NCI-H2029 (cell line): Measurements from ENCODE around the gene DHPS.

Experiments used
- DNase-seq: peaks from one replicate; lab custom pipeline; 2025; lab: John Stamatoyannopoulos, UW

DHPS gene

DNA sequence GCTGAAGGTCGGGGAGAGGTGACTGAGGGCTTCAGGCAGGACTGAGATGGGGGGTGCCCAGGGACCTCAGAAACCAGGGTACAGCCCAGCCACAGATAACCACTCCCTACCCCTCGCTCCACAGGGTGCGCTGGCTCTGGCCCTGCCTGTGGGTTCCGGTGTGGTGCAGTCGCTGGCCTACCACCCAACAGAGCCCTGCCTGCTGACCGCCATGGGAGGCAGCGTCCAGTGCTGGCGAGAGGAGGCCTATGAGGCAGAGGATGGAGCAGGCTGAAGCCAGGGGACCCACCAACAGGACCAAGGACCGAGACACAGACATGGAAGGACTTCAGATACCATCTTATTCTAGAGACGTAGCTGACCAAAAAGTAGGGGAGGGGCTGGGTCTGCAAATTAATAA, 6.3 kb downstream of the DHPS start:
- no peak for DNase-seq

DNA sequence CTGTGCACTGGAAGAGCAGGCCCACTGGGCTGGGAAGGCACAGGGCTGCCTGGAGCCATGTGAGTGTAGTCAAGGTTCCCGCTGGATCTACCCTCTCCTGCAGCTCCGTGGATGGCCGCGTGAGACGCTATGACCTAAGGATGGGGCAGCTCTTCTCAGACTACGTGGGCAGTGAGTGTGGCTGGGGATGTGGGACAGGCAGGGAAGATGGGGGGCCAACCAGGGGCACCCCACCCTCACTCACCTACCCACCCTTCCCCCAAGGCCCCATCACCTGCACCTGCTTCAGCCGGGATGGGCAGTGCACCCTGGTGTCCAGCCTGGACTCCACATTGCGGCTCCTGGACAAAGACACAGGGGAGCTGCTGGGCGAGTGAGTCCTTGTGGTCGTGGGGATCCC, 8.9 kb downstream of the DHPS start:
- no peak for DNase-seq

DNA sequence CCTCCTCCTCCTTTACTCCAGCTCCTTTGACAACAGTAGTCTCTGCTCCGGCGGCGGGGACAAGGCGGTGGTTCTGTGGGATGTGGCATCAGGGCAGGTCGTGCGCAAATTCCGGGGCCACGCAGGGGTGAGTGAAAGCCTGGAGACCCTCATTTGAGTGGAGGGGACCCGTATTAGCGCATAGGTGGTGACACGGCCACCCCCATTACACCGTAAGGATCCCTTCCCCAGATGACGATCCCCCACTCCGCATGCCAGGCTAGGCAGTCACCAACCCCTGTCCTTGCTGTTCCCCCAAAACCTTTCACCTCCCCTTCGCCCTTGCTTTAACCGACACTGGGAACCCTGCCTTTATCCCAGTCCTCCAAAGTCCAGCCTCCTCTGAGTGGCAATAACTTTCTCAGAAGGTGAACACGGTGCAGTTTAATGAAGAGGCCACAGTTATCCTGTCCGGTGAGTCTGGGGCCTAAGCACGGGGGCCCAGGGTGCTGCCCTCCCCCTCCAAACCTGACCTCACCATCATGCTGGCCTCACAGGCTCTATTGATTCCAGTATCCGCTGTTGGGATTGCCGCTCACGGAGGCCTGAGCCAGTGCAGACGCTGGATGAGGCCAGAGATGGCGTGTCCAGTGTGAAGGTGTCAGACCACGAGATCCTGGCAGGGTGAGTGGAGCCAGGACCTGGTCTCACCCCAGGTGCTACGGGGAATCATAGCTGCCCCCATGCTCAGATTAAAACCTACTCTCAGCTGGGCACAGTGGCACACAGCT, 11.3 kb downstream of the DHPS start:
- no peak for DNase-seq

DNA sequence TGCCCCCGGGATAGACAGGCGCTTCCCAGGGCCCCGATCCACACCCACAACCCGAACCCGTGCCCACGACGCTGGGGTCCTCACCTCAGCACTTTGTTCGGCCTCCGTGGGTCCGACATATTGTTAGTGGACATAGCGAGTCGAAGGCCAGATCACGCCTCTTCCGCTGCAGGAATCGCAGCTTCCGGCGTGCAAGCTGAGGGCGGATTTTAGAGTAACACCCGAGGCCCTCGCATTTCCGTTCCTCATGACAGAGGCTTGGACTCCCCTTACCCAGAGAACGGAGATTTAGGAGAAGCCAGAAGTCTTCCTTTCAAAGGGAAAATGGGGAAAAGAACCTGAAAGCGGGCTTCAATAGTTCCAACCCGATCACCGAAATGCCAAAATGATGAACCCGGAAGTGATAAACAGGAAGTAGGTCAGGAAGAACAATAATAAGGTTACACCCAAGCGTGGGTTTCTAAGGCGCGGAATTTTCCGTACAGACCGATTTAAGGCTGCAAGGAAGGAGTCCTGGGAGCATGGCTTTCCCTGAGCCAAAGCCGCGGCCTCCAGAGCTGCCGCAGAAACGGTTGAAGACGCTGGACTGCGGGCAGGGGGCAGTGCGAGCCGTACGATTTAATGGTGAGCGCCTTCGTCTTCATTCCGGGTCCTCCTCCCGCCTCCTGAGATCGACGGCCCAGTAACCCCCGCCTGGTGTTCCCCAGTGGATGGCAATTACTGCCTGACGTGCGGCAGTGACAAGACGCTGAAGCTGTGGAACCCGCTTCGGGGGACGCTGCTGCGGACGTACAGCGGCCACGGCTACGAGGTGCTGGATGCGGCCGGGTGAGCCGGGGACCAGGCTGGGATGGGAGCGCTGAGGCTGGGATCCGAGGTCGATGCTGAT, 12.2 kb downstream of the DHPS start:
- DNase-seq, result peak; percentile 66

DNA sequence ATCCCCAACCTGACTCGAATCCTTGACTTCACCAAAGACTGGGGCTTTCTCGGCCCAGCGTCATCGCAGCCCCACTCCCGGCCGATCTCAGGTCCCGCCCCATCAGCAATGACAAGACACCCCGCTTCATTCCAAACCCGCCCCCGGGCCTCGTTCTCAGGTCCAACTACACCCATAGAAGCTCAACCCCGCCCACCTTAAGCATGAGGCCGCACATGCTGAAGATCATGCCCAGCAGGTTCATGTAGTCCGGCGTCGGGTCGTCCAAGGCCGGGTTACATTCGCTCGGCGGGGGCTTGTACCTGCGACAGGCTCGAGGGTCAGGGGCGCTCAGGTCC, 12.8 kb downstream of the DHPS start:
- DNase-seq, result no peak

DNA sequence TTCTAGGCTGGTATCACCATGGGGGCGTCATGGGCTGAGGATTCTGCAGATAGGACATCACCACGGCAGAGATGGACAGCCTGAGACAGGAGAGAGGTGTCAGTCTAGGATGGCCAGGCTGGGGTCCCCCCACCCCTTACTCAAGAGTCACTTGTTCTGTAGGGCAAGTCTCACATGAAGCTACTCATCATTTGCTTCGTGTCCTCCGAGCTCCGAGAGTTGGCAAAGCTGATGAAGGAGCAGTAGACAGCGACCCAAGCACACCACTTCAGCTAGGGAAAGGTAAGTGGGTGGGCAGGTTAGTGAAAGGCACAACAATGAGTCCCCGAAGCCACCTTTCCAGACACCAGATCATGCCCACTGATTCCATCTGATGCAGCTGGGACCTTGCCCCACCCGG, 13.3 kb downstream of the DHPS start:
- DNase-seq, result no peak

DNA sequence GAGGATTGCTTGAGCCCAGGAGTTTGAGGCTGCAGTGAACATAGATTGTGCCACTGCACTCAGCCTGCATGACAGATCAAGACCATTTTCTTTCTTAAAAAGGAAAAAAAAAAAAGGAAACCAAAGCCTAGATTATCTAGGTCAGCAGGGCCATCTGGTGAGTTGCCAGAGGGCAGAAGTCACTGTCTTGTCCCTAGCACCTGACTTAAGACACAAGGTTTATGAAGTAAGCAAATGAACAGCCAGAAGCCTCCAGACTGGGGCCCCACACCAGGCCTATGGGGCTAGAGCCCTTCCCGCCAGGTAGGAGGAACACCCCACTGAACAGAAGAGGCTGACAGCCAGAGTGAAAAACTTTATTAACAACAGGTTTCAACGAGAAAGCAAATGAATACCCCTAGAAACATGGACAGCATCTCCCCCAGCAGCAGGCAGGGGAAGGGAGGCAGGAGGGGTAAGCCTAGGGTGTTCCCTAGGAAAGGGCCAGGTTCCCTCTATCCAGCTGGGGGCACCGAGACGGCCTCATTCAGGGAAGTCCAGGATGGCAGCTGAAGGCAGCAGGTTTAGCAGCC, 13.9 kb downstream of the DHPS start:
- DNase-seq, result no peak

DNA sequence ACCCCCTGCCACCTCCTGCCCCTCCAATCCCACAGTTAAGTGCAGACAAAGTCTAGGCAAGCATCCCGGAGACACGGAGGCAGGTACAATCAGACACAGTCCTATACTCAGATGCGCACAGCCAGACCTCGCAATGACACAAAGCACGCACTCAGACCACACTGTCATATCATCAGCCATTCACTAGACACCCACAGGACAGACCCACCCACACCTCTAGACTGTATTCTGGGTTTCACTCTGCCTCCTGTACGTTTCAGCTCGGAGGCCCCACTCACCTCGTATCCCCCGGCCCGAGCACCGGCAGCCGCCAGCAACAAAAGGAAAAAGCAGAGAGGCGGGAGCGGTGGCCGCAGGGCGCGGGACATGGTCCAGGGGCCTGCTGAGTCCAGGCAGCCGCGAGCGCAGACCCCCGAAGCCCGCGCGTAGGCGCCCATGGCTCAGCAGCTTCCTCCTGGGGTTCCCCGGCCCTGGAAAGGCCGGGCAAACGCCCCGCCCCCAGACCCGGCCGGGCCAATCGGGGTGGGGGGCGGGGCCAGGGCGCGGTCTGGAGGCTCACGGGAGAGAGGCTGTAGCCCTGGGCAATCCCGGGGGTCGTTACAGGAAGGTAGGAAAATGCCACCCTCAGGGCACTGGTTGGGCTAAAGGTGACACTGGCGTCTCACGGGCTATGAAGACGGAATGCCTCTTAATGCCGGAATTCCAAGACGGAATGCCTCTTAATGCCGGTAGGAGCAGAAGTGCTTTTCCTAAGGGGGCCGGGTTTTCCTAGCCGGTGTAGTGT, 15.2 kb downstream of the DHPS start, which contains the start of the genes MAN2B1 and WDR83:
MAN2B1 (minus strand) TSS at position 478 of the 784 bp plus-strand sequence; CDS start at position 437, 41 bp downstream.
WDR83 (plus strand) TSS at position 543 of the 784 bp plus-strand sequence. CDS start 2,984 bp downstream, outside the sequence.
- DNase-seq, result peak; percentile 43

DNA sequence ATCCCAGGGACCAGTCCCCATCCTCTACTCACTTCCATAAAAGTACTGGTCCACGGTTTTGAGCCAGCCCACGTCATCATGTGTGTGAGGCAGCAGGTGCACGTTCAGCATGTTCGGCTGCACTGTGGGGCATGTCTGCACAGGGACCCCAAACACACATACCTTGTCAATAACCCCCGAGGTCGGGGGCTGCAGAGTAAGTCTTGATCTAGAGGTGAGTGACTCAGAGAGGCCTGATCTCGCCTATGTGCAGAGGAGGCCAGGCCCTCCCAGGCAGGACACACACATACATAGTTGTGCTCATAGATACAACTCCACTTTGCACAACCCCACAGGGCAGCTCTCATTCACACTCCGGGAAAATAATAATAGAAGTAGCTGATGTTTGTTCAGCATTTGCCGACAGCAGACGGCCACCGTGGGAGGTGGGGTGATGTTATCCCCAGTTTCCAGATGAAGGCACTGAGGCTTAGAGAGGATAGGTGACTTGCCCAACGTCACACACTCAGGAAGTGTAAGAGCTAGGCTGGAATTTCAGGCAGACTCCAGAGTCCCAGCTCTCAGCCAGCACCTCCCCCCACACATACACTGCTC, 15.9 kb downstream of the DHPS start:
- DNase-seq, result no peak

DNA sequence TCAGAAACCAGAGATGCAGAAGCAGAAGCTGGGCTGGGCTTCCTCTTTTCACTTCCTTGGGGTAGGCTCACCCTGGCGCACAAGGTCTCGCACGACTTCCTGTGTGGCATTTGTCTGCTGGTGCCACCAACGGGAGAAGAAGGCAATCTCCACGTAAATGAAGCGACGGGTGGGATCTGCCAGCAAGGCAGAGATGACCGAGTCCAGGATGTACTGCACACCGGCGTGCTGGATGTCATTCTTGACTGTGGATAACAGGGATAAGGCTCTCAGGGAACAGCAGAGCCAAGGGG, 16.5 kb downstream of the DHPS start:
- DNase-seq, result no peak

DNA sequence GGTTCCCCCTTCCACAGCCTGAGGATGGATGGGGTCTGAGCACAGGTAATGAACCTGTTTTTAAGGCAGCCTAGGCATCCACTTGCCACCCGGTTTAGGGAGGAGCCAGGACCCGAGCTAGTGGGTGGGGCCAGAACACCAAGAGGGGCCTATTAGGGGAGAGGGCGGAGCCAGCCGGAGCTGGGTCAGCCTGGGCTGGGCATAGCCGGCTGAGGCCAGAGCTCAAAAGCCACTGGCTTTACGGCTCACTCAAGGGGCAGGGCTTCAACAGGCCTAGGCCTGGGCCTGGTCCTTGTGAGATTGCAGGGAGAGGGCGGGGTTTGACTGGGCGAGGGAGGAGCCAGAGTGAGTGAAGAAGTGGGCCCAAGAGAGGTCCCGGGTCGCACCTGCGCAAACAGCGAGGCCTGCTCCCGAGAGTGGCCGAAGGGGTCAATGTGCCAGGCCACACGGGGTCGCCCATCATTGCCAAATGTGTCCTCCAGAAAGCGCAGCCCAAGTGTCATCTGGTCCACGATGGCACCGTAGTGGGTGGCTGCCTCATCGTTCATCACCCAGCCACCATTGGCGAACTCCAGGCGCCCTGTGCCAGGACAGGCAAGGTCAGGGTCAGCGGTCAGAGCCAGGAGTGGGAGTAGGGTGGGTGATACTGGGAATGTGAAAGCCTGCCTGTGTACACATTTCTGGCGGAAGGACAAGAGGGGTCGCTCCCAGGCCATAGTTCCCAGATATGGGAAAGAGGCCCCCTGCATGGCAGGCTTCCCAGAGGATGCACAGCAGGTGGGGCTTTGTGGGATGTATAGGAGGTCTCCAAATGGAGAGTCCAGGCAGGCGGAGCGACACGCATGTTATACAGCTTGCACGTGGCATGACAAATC, 17.0 kb downstream of the DHPS start:
- peak; percentile 19 for DNase-seq

DNA sequence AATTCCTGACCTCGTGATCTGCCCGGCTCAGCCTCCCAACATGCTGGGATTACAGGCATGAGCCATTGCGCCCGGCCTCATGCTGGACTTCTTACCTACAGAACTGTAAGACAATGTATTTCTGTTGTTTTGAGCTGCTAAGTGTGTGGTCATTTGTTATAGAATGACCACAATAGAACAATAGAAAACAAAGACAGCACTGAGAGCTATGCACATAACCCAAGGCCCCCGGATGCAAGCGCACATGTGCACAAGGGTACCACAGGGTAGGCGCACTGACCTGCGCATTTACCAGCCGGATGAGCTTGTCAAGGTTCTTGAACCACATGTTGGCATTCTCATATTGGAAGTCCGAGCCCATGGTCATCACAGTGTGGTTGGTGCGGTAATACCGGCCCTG, 20.7 kb downstream of the DHPS start:
- no peak for DNase-seq

DNA sequence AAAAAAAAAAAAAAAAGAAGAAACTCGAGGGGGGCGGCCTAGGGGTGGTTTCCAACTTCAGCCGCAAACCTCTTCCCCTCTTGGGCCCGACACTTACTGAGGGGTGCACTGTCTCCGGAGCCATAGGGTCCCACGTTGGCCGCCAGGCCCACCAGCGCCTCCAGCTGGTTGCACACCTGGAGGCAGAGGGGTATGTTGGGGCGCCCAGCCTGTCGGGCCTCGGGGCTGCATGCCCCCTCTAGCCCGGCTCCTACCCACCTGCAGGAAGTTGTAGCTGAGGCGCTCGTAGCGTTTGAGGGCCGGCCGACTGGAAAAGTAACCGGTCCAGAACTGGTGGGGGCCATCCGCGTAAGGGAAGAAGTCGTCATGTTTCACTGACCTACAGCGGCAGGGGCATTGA, 23.7 kb downstream of the DHPS start:
- DNase-seq, result no peak

DNA sequence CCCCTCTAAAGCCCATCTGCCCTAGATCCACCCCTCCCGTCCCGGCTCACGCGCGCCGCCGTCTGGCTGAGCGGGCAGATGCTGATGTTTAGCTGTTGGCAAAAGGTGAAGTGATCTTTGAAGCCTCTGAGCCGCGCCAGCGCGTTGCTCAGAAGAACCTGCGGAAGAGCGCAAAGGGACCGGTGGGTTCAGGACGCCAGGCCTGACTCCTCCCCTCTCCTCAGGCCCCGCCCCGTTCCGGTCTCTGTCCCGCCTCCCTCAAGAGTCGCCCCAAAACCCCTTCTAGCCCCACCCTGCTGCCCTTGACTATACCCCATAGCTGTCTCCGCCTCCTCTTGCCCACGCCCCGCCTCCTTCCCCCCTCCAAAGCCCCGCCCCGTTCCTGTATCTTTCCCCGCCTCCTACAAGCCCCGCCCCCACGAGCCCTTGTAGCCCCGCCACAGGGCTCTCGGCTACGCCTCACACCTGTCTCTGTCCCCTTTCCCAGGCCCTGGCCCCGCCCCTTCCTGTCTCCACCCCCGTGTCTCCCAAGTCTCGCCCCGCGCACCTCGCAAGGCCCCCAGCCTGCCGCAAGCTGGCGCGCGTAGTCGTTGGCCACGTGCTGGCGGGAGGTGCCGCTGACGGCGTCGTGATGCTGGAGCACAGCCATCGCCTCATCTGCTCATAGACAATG, 24.6 kb downstream of the DHPS start:
- DNase-seq, result no peak

DNA sequence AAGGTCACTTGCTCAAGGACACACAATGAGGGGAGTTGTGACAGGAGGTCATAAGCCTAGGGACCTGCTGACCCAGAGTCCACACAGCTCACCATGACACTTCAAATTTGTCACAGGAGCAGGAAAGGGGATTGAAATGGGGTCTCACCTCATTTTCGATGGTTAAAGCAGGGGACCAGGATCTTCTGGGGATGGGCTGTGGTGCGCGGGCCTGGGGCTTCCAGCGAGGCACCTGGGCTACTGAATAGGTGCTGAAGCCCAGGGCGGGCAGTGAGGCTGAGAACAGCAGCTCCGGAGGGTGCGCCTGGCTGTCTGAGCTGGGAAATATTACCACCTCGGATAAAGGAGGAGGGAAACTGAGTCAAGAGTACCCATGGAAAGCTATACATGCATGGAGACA, 26.1 kb downstream of the DHPS start:
- DNase-seq, result no peak

DNA sequence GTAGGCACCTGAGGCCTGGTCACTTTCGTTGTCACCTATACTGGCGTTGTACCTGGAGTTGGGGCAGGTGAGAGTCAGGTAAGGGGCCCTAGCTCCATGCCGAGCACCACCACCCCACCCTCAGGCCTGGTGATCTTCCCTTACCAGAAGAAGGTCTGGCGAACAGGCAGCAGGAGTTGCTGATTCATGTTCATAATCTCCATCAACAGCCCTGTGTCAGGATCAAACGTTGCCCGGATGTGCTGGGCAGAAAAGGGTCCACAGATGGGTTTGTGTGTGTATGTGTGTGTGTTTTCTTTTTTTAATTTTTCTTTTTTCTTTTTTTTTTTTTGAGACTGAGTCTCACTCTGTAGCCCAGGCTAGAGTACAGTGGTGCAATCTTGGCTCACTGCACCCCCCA, 29.5 kb downstream of the DHPS start:
- no peak for DNase-seq

DNA sequence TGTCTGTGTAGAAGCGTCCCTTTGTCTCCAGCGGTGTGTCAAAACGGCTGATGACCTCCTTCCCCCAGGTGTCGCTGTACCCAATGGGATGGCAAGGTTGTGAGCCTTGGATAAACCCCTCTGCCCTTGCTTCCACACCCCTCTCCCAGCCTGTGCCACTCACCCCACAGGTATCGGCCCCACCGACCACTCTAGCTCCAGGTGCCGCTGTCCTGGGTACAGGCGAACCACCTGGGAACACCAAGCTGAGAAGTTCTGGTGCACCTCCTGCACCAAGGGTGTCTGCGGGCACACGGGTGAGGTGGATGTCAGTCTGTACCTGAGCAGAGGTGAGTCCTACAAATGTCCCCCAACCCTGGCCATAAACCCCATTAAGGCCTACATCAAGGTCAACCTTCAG, 31.7 kb downstream of the DHPS start:
- no peak for DNase-seq

DNA sequence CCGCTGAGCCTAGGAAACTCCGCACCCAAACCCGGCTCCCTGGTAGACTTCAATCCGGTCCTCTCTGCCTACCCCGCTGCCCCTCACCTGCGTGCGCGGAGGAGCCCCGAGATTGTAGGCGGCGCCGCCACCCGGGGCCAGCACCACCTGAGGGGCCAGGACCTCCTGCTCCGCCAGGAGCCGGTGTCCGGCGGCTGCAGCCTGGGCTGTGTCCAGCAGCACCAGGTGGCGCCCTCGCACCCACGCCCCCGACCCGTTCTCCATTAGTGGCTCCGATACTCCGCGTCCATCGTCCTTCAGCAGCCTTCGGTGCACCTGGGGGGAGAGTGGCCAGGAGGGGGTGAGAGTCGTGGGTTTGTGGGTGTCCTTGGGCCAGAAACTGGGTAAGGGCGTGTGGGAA, 33.6 kb downstream of the DHPS start:
- DNase-seq, result no peak

DNA sequence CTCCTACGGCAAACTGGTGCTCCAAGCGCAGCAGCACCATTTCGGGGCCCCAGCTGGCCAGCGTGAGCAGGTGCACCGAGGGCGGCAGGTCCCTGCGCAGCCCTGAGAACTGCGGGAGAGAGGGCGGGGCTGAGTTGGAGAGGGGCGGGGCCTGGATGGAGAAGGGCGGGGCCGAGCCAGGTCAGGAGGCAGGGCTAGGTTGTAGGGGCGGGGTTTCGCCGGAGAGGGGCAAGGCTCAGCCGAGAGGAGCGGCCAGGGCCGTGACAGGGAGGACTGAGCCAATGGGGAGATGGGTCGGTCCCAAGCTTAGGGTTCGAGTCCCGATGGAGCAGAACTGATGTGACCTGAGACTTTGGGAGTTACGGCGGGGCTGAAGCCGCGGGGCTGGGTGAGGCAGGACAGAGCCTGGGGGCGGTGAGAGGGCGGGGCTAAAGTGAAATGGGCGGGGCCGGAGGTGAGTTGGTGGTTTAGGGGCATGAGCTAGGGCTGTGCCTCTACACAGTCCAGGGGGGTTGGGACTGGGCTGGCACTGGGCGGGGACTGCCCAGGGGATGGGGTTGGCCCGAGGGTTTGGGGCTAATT, 34.1 kb downstream of the DHPS start:
- peak; percentile 76 for DNase-seq

DNA sequence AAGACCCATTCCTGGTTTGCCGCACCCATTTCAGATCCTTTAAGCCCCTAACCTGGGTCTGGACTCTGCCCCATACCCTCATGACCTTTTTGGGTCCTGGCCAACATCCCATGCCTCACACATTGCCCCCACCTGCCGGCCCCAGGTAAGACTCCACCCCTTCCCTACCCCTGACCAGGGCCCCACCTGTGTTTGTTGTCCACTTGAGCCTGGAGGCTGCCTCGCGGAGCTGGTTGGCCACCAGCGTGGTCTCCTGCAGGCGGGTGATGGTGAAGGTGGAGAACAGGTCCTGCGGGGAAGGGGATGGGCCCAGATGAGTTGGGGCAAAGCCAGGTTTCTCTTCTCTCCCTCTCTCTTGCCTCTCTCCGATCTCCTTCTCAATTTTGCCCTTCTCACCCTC, 34.6 kb downstream of the DHPS start:
- DNase-seq, result peak; percentile 50
